GM18519 (cell line): ENCODE measurements around the gene UBAP2.
A peak's percentile ranks its signal among the peaks of the same experiment; 100 is the strongest.
"Not testable (repeated sequence)": the region's sequence is repeated elsewhere in the genome, so short reads cannot be mapped to it uniquely, and the experiment has no call there.

Experiments used
- ATAC-seq: cut with Tn5 transposase; IDR thresholded peaks from one replicate; pipeline ENCODE4 v1.9.1; 2021; ENCODE audit warnings: mild to moderate bottlenecking, moderate library complexity; ENCODE audit not compliant: unreplicated experiment, low FRiP score

The UBAP2 gene

DNA sequence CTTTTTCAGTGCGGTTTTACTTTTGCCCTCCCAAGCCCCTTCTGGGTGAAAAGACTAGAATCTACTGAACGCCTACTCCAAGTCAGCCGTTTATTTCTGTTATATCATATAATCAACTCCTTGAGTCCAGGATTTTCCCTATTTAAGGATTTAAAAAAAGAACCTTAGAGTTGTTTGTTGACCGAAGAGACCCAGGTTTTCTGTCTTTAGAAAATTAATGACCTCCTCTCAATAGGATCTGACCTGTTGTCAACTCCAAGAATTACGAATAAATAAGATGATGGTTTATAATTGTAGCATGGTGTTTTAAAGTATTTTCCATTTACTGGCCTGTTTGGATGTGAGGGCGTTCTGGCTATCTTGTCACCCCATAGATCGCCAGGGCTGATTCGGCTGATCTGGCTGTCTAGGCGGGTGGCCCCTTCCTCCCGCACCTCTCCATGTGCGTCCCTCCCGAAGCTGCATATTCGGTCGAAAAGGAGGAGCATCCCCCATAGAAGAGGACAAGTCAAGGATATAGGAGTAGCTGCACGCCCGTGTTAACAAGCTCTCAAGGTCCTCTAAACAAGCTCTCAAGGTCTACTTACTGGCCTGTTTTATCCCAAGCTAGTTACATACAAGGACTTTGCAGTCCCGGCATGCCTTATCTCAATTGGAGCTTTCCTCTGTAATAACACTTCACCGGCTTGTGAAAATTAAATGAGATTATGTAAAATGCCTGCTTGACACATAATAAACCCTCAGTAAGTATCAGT is 1.1 kb upstream of the UBAP2 start:
- ATAC-seq, result no peak

DNA sequence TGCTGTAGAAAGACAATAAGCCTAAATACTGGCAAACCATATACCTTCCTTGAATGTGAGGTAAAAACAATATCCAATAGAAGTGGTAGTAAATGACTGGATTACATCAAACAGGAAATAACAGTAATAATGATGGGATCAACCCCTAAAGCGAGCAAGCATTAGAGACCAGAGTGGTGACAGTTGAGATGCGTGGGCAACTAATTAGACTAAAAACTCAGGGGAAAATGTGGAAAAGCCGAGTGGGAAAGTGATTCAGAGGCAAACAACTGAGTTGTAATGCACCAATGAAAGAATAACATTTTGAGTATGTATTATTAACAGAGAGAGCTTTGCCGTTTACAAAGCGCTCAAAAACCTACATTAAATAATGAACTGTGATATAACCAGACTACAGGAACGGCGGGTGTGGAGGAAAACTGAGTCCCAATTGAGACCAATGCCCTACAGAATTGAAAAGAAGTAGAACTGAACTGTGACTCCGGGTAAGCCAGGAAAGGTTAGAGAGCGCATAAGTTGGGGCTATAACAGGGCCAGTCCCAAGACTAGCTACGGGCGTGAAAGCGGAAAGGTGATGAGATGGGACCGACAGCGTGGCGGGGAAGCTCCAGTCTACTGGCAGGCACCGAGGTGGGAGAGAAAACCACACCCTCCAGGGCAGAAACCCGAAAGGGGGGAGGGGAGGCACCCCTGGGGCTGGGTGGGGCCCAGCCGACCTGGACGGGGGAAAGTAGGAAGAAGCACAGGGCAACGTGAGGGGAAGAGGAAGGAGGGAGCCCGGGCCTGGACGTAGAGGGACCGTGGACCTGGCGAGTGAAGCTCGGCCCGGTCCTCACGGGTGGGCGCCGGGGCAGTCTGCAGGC is 592 bp downstream of the UBAP2 start:
- peak; percentile 13 for ATAC-seq

- ATAC-seq, result no peak
These were observed 1.8 kb downstream of the UBAP2 start for GRCh38 chr9:34046784-34047379.

GRCh38 chr9:34045903-34046302 is 2.8 kb downstream of the UBAP2 start:
- no peak for ATAC-seq

GRCh38 chr9:34042074-34042473 is 6.6 kb downstream of the UBAP2 start:
- not testable (repeated sequence) for ATAC-seq

DNA sequence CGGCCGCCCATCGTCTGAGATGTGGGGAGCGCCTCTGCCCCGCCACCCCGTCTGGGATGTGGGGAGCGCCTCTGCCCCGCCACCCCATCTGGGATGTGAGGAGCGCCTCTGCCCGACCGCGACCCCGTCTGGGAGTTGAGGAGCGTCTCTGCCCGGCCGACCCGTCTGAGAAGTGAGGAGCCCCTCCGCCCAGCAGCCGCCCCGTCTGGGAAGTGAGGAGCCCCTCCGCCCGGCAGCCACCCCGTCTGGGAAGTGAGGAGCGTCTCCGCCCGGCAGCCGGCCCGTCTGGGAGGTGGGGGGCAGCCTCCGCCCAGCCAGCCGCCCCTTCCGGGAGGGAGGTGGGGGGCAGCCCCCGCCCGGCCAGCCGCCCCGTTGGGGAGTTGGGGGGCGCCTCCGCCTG is 9.8 kb downstream of the UBAP2 start:
- not testable (repeated sequence) for ATAC-seq

GRCh38 chr9:34037626-34038025 is 11.1 kb downstream of the UBAP2 start:
- ATAC-seq, result no peak

- no peak for ATAC-seq
These were observed 12.1 kb downstream of the UBAP2 start for GRCh38 chr9:34036625-34037024.

DNA sequence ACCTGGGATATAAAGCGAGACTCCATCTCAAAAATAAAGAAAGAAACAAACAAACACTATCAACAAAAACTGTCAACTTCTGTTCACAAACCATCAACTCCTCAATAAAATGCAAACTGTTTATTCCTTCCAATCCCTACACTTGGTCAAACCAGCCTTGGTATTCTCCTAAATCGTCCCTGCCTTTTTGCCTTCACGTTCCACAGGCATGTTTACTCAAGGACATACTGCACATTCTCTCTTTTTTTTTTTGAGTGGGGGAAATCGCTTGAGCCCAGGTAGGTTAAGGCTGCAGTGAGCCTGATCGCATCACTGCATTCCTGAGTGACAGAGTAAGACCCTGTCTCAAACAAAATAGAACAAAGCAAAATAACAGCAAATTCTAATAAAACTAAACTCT is 13.0 kb downstream of the UBAP2 start:
- no peak for ATAC-seq

- ATAC-seq, result no peak
These were observed 14.0 kb downstream of the UBAP2 start for GRCh38 chr9:34034698-34035065.

DNA sequence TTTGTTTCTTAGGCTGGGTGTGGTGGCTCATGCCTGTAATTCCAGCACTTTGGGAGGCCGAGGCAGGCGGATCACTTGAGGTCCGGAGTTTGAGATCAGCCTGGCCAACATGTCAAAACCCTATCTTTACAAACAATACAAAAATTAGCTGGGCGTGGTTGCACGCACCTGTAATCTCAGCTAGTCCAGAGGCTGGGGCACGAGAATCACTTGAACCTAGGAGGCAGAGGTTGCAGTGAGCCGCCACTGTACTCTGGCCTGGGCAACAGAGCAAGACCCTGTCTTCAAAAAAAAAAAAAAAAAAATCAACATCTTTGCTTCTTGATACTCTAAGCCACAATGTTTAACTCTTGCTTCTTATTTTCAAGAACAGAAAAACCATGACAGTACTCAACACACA is 16.1 kb downstream of the UBAP2 start:
- ATAC-seq, result no peak

DNA sequence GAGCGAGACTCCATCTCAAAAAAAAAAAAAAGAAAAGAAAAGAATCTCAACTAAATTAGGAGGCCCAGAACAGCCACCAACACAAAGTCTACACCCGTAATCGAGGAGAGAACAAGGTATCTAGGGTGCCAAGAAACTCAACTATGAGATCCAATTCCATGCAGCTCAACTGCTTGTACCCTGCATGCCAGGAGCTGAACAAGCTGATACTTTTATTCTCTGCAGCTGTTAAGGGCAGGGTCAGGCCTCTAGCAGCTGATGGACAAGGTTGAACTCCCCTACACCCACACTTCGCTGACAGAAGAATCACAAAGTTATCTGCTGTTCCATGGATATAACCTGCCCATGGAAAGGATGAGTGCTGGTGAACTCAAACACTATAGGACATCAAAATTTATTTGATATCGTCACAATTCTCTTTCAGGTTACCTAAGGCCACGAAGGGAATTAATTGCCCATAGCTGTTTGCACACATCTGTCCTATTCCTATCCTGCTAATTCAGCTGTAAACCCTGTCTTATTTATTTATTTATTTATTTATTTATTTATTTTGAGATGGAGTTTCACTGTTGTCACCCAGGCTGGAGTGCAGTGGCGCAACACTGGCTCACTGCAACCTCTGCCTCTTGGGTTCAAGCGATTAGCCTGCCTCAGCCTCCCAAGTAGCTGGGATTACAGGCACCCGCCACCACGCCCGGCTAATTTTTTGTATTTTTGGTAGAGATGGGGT is 20.7 kb downstream of the UBAP2 start:
- no peak for ATAC-seq

- no peak for ATAC-seq
These were observed 22.9 kb downstream of the UBAP2 start for GRCh38 chr9:34025811-34026210.

DNA sequence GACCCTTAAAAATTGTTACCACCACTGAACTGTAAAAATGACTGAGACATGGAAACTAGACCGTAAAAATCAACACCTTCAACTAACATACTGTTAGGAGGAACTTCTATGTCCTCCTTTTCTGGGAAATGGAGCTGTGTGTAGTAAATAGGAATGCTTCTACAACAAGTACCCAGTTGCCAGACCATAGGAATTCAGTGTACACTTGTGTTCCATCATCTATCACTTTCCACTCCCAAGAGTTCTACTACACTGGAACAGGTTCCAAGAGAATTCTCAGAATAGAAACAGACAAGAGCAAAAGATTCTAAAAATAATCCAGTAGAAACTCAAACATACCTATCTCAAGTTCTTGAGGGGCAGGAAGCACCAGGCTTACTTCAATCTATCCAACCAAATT is 23.6 kb downstream of the UBAP2 start:
- no peak for ATAC-seq

DNA sequence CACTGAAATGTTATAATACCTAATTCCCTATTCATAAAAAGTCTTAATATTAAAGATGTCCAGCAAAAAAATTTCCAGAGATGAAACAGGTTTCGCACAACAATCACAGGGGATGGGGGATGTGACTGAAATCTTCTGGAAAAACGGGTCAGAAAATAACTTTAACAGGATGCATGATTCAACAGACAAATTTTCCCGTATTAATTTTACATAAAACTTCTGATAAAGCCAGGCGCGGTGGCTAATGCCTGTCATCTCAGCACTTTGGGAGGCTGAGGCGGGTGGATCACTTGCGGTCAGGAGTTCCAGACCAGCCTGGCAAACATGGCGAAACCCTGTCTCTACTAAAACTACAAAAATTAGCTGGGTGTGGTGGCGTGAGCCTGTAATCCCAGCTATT is 24.2 kb downstream of the UBAP2 start:
- ATAC-seq, result not testable (repeated sequence)

GRCh38 chr9:34016149-34016548 is 32.5 kb downstream of the UBAP2 start:
- ATAC-seq, result no peak

- ATAC-seq, result no peak
These were observed 37.7 kb downstream of the UBAP2 start for GRCh38 chr9:34010979-34011378.

DNA sequence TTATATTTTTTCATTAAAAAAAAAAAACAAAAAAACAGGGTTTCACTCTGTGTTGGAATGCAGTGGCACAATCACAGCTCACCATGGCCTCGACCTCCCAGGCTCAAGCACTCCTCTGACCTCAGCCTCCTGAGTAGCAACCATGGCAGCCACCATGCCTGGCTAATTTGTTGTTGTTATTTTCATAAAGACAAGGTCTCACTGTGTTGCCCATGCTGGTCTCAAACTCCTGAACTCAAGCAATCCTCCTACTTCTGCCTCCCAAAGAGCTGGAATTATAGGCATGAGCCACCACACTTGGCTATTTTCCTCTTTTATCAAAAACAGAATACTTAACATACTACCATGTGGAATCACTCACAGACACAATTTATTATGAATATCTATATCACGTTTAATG is 46.7 kb downstream of the UBAP2 start:
- ATAC-seq, result no peak

GRCh38 chr9:34001298-34001697 is 47.4 kb downstream of the UBAP2 start:
- no peak for ATAC-seq

DNA sequence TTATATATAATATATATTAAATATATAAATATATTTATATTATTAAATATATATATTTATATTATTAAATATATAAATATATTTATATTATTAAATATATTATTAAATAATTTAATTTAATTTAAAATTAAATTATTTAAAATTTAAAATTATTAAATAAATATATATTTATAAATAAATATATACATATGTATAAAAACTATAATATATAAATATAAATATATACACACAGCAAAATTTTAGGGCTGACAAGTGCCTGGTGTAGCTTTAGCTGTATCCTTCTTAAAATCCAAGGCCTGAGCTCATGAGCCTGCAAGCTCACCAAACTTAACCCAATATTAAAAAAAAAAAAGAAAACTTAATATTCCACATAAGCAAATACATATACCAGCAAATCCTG is 53.2 kb downstream of the UBAP2 start:
- no peak for ATAC-seq

DNA sequence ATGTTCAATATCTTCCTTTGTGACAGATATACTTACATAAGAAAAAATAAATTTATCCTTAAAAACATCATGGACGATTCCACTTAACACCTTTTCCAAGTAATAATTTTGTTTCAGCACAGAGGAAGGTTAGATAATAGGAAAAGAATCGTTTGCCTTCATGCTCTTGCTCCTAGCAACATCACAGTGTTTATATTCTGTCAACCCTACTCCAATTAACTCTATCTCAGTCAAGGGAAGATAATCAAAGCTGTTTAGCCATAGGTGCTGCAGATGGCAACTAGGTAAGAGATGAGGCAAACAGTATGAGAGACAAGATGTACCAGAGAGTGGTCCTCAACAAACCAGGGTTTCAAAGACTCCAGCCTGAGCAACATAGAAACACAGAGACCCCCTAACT is 55.6 kb downstream of the UBAP2 start:
- no peak for ATAC-seq
